SK-N-SH (cell line): ENCODE data around the gene NDUFB2.

Experiments
- CHD2 ChIP-seq: fragments of 150-350 bp; IDR thresholded peaks from 2 replicates; pipeline ENCODE4 v1.6.1; 2018; ENCODE audit warnings: low read length; ENCODE audit not compliant: partially characterized antibody
- JUND ChIP-seq: IDR thresholded peaks from 2 replicates; pipeline ENCODE4 v1.4.0; 2012
- MXI1 ChIP-seq: IDR thresholded peaks from 2 replicates; pipeline ENCODE4 v1.6.1; 2012; ENCODE audit warnings: mild to moderate bottlenecking, low read depth, low read length, improper control_type of control experiment
- TAF1 ChIP-seq: IDR thresholded peaks from 2 replicates; pipeline ENCODE4 v1.6.1; 2012; ENCODE audit warnings: low read depth, mild to moderate bottlenecking, low read length, moderate library complexity, borderline replicate concordance
- YY1 ChIP-seq: IDR thresholded peaks from 2 replicates; pipeline ENCODE4 v1.4.0; 2012; ENCODE audit warnings: low read depth, mild to moderate bottlenecking
- TF ChIP-seq, protein P1 (sequence below): fragments of 200-600 bp; sonication (generic); IDR thresholded peaks from 2 replicates; pipeline ENCODE4 v1.6.1; 2017; ENCODE audit warnings: antibody characterized with exemption, mild to moderate bottlenecking, moderate library complexity
- TF ChIP-seq, protein P2 (sequence below): IDR thresholded peaks from 2 replicates; pipeline ENCODE4 v1.6.1; 2012; ENCODE audit warnings: mild to moderate bottlenecking, low read depth, low read length, moderate library complexity
- TF ChIP-seq, protein P3 (sequence below): IDR thresholded peaks from 2 replicates; pipeline ENCODE4 v1.4.0; 2012; ENCODE audit warnings: low read depth

DNA sequence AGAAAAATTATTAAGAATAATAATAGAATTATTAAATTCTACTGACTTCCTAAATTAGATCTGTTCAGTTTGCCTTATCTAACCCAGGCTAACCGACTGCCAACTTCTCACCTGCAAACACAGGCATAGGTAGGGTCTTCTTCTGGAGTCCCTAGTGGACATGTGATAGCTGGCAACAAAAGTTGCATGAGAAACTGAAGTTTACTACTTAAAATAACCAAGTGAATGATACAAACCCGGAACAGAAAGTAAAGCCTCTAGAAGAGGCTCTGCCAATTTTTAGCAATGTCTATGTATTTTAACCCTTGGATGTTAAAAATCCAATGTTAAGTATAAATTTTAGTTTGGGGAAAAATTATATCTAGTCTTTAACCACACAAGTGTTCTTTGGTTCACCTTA, 37.6 kb downstream of the NDUFB2 start:
- no peak for TF ChIP-seq MXI1
- no peak for TF ChIP-seq TAF1
- TF ChIP-seq, protein P1, sequence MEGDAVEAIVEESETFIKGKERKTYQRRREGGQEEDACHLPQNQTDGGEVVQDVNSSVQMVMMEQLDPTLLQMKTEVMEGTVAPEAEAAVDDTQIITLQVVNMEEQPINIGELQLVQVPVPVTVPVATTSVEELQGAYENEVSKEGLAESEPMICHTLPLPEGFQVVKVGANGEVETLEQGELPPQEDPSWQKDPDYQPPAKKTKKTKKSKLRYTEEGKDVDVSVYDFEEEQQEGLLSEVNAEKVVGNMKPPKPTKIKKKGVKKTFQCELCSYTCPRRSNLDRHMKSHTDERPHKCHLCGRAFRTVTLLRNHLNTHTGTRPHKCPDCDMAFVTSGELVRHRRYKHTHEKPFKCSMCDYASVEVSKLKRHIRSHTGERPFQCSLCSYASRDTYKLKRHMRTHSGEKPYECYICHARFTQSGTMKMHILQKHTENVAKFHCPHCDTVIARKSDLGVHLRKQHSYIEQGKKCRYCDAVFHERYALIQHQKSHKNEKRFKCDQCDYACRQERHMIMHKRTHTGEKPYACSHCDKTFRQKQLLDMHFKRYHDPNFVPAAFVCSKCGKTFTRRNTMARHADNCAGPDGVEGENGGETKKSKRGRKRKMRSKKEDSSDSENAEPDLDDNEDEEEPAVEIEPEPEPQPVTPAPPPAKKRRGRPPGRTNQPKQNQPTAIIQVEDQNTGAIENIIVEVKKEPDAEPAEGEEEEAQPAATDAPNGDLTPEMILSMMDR: no peak
- TF ChIP-seq, protein P2, sequence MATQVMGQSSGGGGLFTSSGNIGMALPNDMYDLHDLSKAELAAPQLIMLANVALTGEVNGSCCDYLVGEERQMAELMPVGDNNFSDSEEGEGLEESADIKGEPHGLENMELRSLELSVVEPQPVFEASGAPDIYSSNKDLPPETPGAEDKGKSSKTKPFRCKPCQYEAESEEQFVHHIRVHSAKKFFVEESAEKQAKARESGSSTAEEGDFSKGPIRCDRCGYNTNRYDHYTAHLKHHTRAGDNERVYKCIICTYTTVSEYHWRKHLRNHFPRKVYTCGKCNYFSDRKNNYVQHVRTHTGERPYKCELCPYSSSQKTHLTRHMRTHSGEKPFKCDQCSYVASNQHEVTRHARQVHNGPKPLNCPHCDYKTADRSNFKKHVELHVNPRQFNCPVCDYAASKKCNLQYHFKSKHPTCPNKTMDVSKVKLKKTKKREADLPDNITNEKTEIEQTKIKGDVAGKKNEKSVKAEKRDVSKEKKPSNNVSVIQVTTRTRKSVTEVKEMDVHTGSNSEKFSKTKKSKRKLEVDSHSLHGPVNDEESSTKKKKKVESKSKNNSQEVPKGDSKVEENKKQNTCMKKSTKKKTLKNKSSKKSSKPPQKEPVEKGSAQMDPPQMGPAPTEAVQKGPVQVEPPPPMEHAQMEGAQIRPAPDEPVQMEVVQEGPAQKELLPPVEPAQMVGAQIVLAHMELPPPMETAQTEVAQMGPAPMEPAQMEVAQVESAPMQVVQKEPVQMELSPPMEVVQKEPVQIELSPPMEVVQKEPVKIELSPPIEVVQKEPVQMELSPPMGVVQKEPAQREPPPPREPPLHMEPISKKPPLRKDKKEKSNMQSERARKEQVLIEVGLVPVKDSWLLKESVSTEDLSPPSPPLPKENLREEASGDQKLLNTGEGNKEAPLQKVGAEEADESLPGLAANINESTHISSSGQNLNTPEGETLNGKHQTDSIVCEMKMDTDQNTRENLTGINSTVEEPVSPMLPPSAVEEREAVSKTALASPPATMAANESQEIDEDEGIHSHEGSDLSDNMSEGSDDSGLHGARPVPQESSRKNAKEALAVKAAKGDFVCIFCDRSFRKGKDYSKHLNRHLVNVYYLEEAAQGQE: no peak
- TF ChIP-seq JUND: no peak
- TF ChIP-seq, protein P3, sequence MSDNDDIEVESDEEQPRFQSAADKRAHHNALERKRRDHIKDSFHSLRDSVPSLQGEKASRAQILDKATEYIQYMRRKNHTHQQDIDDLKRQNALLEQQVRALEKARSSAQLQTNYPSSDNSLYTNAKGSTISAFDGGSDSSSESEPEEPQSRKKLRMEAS: no peak
- no peak for TF ChIP-seq CHD2
- no peak for TF ChIP-seq YY1
